Muscle layer of colon (tissue), 2 donors: Measurements from ENCODE around the gene CTXN1.
A peak's percentile ranks its signal among the peaks of the same experiment; 100 is the strongest.

Experiments
- H3K27ac ChIP-seq: one replicate; pipeline ENCODE4 v1.7.0; 2013; ENCODE audit warnings: low read depth, mild to moderate bottlenecking, low read length, moderate library complexity
- H3K27me3 ChIP-seq, 2 donors: one replicate each; pipeline ENCODE4 v1.7.0; 2013; ENCODE audit warnings: low read length in 2 of 2, mild to moderate bottlenecking in 2 of 2; ENCODE audit not compliant: insufficient read depth in 2 of 2, control insufficient read depth in 1 of 2
- H3K36me3 ChIP-seq: one replicate; pipeline ENCODE4 v1.7.0; 2013; ENCODE audit warnings: mild to moderate bottlenecking, low read length; ENCODE audit not compliant: insufficient read depth
- H3K4me1 ChIP-seq: one replicate; pipeline ENCODE4 v1.7.0; 2013; ENCODE audit warnings: mild to moderate bottlenecking, low read length; ENCODE audit not compliant: insufficient read depth
- H3K4me3 ChIP-seq, 2 donors: one replicate each; pipeline ENCODE4 v1.7.0; 2013; ENCODE audit warnings: low read length in 2 of 2, low read depth in 1 of 2, mild to moderate bottlenecking in 1 of 2, moderate library complexity in 1 of 2
- H3K9ac ChIP-seq: one replicate; pipeline ENCODE4 v1.7.0; 2013; ENCODE audit warnings: low read length
- H3K9me3 ChIP-seq: one replicate; pipeline ENCODE4 v1.7.0; 2013; ENCODE audit warnings: mild to moderate bottlenecking, low read length
- donor health status: abdominal sarcoma.
- donor health status: Adenocarcinoma of cecum.

CTXN1 gene

GRCh38 chr19:7943444-7944176 lies 17.7 kb upstream of the CTXN1 start, which contains the start of gene TIMM44:
Gene TIMM44 (minus strand): TSS chr19:7943666. CDS start chr19:7943651, 15 bp downstream.
- peaks cover 24% of the 10 kb centered on the region for H3K36me3 ChIP-seq
- peak within 1 kb of the TSS; percentile 60 to 98 for H3K4me3 ChIP-seq
- H3K4me1 ChIP-seq, result peaks cover 21% of the 10 kb centered on the region
- no peaks in the 10 kb centered on the region for H3K9me3 ChIP-seq
- no peaks in the 10 kb centered on the region for H3K27me3 ChIP-seq
- H3K9ac ChIP-seq, result peak within 1 kb of the TSS; percentile 99
- peak within 1 kb of the TSS; percentile 81 for H3K27ac ChIP-seq

- H3K9me3 ChIP-seq, result no peaks in the 10 kb centered on the region
- peaks cover 21% of the 10 kb centered on the region for H3K4me1 ChIP-seq
- no peaks in the 10 kb centered on the region for H3K27me3 ChIP-seq
- peak overlapping the region; percentile 99 for H3K9ac ChIP-seq
- peak overlapping the region; percentile 60 to 98 for H3K4me3 ChIP-seq
- peaks cover 29% of the 10 kb centered on the region for H3K36me3 ChIP-seq
- H3K27ac ChIP-seq, result peak overlapping the region; percentile 73
Observed at GRCh38 chr19:7942981-7943443, 17.1 kb upstream of the CTXN1 start.

GRCh38 chr19:7941895-7942596 lies 16.1 kb upstream of the CTXN1 start:
- peaks cover 31% of the 10 kb centered on the region for H3K36me3 ChIP-seq
- H3K9me3 ChIP-seq, result no peaks in the 10 kb centered on the region
- peaks cover 21% of the 10 kb centered on the region for H3K4me1 ChIP-seq
- H3K27me3 ChIP-seq, result no peaks in the 10 kb centered on the region
- H3K9ac ChIP-seq, result no peak overlapping the region
- peak overlapping the region in 1 of 2 donors; percentile 98 for H3K4me3 ChIP-seq
- no peak overlapping the region for H3K27ac ChIP-seq

- Histone ChIP-seq H3K27ac (no peak overlapping the region), H3K9me3 (no peaks in the 10 kb centered on the region), H3K27me3 (no peaks in the 10 kb centered on the region), H3K9ac (no peak overlapping the region), H3K4me1 (peaks cover 21% of the 10 kb centered on the region), H3K36me3 (peaks cover 43% of the 10 kb centered on the region), H3K4me3 (no peak overlapping the region)
Observed at GRCh38 chr19:7940841-7941240, 14.9 kb upstream of the CTXN1 start.

DNA sequence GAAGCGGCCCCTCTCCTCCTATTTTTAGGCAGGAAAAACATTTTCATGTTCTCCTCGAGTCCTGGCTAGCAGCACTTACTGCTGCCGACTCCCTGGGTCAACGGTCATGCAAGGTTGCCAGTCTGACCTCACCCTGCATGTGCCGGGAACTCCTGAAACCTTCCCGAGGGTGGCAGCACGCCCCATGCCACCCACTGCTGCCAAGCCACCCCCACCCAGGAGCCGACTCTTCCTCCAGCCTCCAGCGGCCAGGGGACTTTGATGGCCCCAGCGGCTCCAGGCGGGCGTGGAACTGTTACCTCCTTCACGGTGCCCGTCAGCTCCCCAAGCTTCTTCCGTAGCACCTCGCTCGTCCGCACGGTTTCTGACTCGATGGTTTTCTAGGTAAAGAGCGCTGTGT lies 8.8 kb upstream of the CTXN1 start:
- Histone ChIP-seq H3K27me3 (no peaks in the 10 kb centered on the region), H3K9me3 (no peaks in the 10 kb centered on the region), H3K9ac (no peak overlapping the region), H3K27ac (no peak overlapping the region), H3K4me3 (no peak overlapping the region), H3K4me1 (peaks cover 23% of the 10 kb centered on the region), H3K36me3 (peaks cover 76% of the 10 kb centered on the region)

GRCh38 chr19:7933828-7934725 lies 8.1 kb upstream of the CTXN1 start:
- Histone ChIP-seq H3K36me3 (peaks cover 75% of the 10 kb centered on the region), H3K4me1 (peaks cover 30% of the 10 kb centered on the region), H3K27me3 (no peaks in the 10 kb centered on the region), H3K9me3 (no peaks in the 10 kb centered on the region), H3K9ac (no peak overlapping the region), H3K4me3 (no peak overlapping the region), H3K27ac (no peak overlapping the region)

DNA sequence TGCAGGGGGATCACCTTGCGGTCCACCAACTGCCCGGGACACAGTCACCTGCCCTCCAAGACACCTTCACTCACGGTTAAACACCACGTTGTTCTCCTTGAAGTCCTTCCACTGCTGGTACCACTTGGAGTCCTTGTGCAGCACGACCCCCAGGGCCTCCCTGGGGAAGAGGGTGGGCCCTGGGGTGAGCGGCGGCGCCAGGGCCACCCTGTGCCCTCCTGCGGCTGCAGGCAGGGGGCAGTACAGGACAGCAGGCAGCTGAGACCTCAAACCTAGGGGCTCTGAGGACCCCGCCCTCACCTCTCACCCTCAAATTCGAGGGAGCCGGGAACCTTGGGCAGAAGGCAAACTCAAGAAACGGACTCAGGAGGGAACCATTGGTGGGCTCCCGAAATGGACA lies 7.5 kb upstream of the CTXN1 start:
- H3K4me1 ChIP-seq, result peaks cover 36% of the 10 kb centered on the region
- no peak overlapping the region for H3K27ac ChIP-seq
- no peaks in the 10 kb centered on the region for H3K9me3 ChIP-seq
- peaks cover 74% of the 10 kb centered on the region for H3K36me3 ChIP-seq
- no peak overlapping the region for H3K9ac ChIP-seq
- no peak overlapping the region for H3K4me3 ChIP-seq
- no peaks in the 10 kb centered on the region for H3K27me3 ChIP-seq

DNA sequence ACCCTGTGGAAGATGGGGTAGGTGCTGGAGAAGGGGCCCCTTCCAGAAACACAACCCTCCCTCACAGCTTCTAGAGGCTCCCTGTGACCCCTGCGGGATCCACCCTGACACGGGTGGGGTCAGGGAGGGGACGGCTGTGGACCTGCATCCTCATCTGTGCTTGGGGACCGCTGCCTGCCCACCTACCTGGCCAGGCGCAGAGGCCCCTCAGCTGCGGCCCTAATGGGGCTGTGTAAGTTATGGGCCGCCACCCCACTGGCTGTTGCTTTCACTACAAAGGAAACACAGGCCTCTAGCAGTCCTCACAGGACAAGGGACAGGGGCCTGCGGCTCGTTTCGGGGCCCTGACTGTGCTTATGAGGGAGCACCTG lies 7.0 kb upstream of the CTXN1 start:
- H3K4me3 ChIP-seq, result no peak overlapping the region
- peak overlapping the region; percentile 24 for H3K27ac ChIP-seq
- H3K27me3 ChIP-seq, result no peaks in the 10 kb centered on the region
- H3K9ac ChIP-seq, result no peak overlapping the region
- peaks cover 41% of the 10 kb centered on the region for H3K4me1 ChIP-seq
- H3K9me3 ChIP-seq, result no peaks in the 10 kb centered on the region
- H3K36me3 ChIP-seq, result peaks cover 69% of the 10 kb centered on the region

DNA sequence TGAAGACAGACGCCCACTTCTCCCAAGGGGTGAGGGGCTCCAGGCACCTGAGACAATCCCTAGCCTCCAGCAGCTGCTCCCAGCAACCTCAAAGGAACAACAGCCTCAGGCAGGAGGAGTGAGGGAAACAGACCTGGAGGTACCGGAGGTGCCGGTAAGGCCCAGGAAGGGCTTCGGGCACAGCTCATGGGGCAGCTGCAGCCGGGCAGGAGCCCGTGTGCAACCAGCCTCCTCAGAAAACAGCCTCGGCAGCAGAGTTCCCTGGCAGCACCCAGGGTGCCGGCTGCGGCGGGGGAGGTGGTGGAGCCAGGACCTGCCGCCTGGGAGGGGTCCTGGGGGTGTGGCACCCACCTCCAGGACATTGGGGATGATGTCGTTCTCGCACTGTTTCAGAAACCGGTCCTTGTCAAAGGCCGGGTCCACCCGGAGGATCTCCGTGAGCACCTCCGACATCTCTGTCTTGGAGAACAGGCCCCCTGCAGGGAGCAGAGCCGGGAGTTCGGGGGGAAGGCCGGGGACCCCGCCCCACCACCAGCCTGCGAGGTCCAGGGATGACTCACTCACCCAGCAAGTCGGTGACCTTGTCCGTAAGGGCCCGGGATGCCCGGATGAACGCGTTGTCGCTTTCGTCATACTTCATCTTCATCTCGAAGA lies 6.5 kb upstream of the CTXN1 start:
- H3K27ac ChIP-seq, result peak overlapping the region; percentile 24
- peaks cover 46% of the 10 kb centered on the region for H3K4me1 ChIP-seq
- peaks cover 68% of the 10 kb centered on the region for H3K36me3 ChIP-seq
- no peaks in the 10 kb centered on the region for H3K27me3 ChIP-seq
- no peaks in the 10 kb centered on the region for H3K9me3 ChIP-seq
- no peak overlapping the region for H3K4me3 ChIP-seq
- H3K9ac ChIP-seq, result no peak overlapping the region

DNA sequence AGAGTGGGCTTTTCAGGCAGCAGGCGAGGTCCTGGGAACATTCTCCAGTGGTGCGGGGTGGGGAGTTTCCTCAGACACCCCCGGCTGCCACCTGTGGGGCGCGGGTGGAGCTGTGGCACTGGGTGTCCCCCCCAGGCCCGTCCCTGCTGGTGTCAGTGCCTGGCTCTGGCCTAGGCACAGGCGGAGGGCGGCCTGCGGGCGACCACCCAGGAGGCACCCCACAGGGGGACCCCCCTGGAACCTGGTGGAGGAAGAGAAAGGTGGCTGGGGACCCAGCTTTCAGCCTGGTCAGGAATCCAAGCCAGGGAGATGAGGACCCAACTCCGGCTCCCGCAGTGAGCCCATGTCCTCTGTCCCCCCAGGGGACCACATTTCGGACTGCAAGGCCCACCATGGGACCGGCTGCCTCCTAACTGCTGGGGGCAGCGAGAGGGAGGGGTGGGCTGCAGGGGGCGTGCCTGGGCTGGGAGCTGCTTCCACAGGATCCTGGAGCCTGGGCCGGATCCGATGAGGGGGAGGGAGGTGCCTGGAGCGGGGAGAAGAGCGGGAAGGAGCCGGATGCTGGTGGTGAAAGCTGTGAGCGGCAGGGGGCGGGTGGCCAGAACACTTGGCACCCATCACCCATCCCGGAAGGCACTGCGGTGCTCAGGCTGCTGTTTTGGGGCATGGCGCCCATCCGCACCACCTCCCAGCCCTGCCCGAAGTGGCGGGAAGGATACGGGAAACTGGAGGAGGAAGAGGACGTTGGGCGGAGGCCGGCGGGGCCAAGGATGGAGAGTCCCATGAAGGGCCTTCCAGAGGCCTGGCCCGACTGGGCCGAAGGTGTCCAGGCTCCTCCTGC lies 5.5 kb upstream of the CTXN1 start:
- Histone ChIP-seq H3K36me3 (peaks cover 62% of the 10 kb centered on the region), H3K4me1 (peaks cover 56% of the 10 kb centered on the region), H3K27ac (peak overlapping the region; percentile 88)

More for the DNA sequence above, 5.5 kb upstream of the CTXN1 start:
- Histone ChIP-seq H3K27me3 (no peaks in the 10 kb centered on the region), H3K9me3 (no peaks in the 10 kb centered on the region), H3K4me3 (no peak overlapping the region), H3K9ac (peak overlapping the region; percentile 11)
